DOHH2 (cell line): ENCODE data around the gene TTC3.

Experiments used
- CTCF ChIP-seq: fragments of 200-600 bp; sonication (generic); IDR thresholded peaks from one replicate; pipeline ENCODE4 v1.5.1; 2014; ENCODE audit warnings: antibody characterized with exemption, mild to moderate bottlenecking, low read depth, low read length; ENCODE audit not compliant: poor library complexity, severe bottlenecking
- EZH2phosphoT487 ChIP-seq: fragments of 200-600 bp; sonication (generic); IDR thresholded peaks from 2 replicates; pipeline ENCODE4 v1.6.1; 2017; ENCODE audit warnings: borderline replicate concordance, mild to moderate bottlenecking, antibody characterized with exemption, low read length, moderate library complexity, mixed read lengths

GRCh38 chr21:37118187-37118826 is 45.3 kb downstream of the TTC3 start:
- TF ChIP-seq CTCF, result no peak
- no peak for TF ChIP-seq EZH2phosphoT487
